Measurements from ENCODE around the gene GPR21.

Gene GPR21

GRCh38 chr9:123062351-123063176, 29.1 kb downstream of the GPR21 start:
- in situ Hi-C loops (cut with MboI; ENCODE audit: low sequenced_read_pairs): no loop called here

- in situ Hi-C loops (cut with MboI; ENCODE audit: low sequenced_read_pairs): no loop called here
Observed at GRCh38 chr9:123063177-123063598, 29.7 kb downstream of the GPR21 start.

GRCh38 chr9:123063896-123064295, 30.4 kb downstream of the GPR21 start:
- in situ Hi-C loops (cut with MboI; ENCODE audit: low sequenced_read_pairs): no loop called here

- in situ Hi-C loops (cut with MboI; ENCODE audit: low sequenced_read_pairs): no loop called here
Observed at GRCh38 chr9:123064716-123065115, 31.2 kb downstream of the GPR21 start.

GRCh38 chr9:123065196-123065595, 31.7 kb downstream of the GPR21 start:
- in situ Hi-C loops (cut with MboI; ENCODE audit: low sequenced_read_pairs): no loop called here

GRCh38 chr9:123067136-123067535, 33.7 kb downstream of the GPR21 start:
- in situ Hi-C loops (cut with MboI; ENCODE audit: low sequenced_read_pairs): no loop called here

- in situ Hi-C loops (cut with MboI; ENCODE audit: low sequenced_read_pairs): no loop called here
Observed at GRCh38 chr9:123069010-123069481, 35.6 kb downstream of the GPR21 start.

- in situ Hi-C loops (cut with MboI; ENCODE audit: low sequenced_read_pairs): no loop called here
Observed at GRCh38 chr9:123070198-123070597, 36.7 kb downstream of the GPR21 start.

- in situ Hi-C loops (cut with MboI; ENCODE audit: low sequenced_read_pairs): no loop called here
Observed at GRCh38 chr9:123072407-123072995, 39.0 kb downstream of the GPR21 start.

GRCh38 chr9:123073441-123073840, 40.0 kb downstream of the GPR21 start:
- in situ Hi-C loops (cut with MboI; ENCODE audit: low sequenced_read_pairs): no loop called here

GRCh38 chr9:123073991-123074422, 40.5 kb downstream of the GPR21 start:
- in situ Hi-C loops (cut with MboI; ENCODE audit: low sequenced_read_pairs): no loop called here

- in situ Hi-C loops (cut with MboI; ENCODE audit: low sequenced_read_pairs): no loop called here
Observed at GRCh38 chr9:123074628-123075027, 41.2 kb downstream of the GPR21 start.

- in situ Hi-C loops (cut with MboI; ENCODE audit: low sequenced_read_pairs): loop anchor here (10.0 kb wide), 1 partner anchor 264 kb away; no protein-coding TSS in a partner anchor
Observed at GRCh38 chr9:123080444-123080843, 47.0 kb downstream of the GPR21 start.

- in situ Hi-C loops (cut with MboI; ENCODE audit: low sequenced_read_pairs): loop anchor here (10.0 kb wide), 1 partner anchor 263 kb away; no protein-coding TSS in a partner anchor
Observed at GRCh38 chr9:123081824-123082223, 48.4 kb downstream of the GPR21 start.

- in situ Hi-C loops (cut with MboI; ENCODE audit: low sequenced_read_pairs): loop anchor here (10.0 kb wide), 1 partner anchor 261 kb away; no protein-coding TSS in a partner anchor
Observed at GRCh38 chr9:123083680-123084079, 50.2 kb downstream of the GPR21 start.

GRCh38 chr9:123084256-123084655, 50.8 kb downstream of the GPR21 start:
- in situ Hi-C loops (cut with MboI; ENCODE audit: low sequenced_read_pairs): loop anchor here (10.0 kb wide), 1 partner anchor 261 kb away; no protein-coding TSS in a partner anchor

Data from HL-60/S4 treated with phorbol 12-myristate 13-acetate at 8.2 ng/mL for 4 days and 3 days (cell line).